GM19238 (cell line): ENCODE data around the gene HTR2B.
"Not testable (repeated sequence)": the region's sequence is repeated elsewhere in the genome, so short reads cannot be mapped to it uniquely, and the experiment has no call there.

Experiments used
- DNase-seq: peaks from one replicate; pipeline ENCODE4 v3.0.0; 2011; ENCODE audit warnings: low spot score; ENCODE audit not compliant: insufficient read length

Gene HTR2B

DNA sequence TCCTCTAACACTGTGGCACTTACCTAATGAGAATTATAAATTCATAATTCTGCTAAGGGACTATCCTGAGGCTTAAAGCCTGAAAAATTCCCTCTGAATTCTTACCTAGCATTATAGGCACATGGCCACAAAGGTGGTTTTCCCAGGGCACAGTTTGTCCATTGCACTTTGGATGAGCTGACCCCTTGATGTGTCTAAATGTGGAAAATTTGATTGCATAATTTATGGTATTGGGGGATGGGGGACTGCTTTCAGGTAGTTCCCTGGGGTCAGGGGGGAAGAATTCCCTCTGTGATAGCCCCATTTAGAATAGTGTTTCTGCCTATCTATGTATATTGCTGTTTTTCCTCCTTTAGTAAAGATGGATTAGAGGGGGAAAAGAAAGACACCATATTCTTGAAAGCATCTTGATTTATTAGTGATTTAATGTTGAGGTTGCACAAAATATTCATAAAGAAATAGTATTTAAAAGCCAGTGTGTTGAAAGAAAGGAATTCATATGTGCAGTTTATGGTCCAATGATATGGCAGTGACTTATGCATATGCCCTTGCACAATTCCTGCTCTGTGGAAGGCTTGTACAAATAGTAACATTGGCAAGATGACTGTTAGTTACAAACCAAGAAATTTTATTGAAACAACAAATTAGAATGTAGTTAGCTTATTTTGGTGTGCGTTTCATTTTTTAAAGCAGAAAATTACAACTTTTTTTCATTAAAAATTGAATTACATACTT is 8.7 kb upstream of the HTR2B start:
- no peak for DNase-seq

DNA sequence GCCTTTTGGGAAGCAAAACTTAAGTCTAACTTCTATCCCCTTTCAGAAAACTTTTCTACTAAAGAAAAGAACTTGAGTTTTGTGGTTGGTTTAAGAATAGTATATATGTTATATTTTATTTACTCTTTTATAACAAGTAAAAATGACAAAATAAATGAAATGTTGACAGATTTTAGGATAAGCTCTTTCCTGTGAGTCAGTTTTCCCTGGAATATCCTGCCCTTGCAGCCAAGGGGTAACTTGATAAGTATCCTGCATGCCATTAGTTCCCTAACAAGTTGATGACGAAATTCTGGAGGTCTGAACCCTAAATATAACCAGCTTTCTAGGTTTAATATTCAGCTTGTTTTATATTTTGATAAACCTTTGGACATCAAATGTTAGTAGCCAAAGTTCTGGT is 7.3 kb upstream of the HTR2B start:
- no peak for DNase-seq

DNA sequence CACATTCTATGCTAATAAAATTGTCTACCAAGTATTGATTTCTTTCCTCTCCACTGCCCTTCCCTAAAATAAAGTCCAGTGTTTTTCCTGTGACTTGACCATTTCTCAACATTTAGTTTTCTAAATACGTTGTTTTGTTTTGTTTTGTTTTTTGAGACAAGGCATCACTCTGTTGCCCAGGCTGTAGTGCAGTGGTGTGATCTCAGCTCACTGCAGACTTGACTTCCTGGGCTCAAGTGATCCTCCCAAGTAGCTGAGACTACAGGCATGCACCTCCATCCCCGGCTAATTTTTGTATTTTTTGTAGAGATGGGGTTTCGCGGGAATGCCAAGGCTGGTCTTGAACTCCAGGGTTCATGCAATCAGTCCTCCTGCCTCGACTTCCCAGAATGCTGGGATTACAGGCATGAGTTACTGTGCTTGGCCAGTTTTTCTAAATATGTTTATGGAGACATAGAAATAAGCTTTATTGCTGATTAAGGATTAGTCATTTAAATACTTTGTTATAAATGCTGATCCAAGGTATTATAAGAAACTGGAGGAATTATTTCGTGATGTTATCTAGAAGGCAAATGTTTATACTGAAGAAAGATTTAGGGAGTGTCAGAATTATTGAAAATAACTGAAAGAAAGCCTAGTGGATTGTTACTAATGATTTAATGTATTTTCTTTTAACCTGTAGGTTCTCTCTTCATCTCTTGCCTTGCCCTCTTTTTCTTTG is 5.7 kb upstream of the HTR2B start:
- no peak for DNase-seq

DNA sequence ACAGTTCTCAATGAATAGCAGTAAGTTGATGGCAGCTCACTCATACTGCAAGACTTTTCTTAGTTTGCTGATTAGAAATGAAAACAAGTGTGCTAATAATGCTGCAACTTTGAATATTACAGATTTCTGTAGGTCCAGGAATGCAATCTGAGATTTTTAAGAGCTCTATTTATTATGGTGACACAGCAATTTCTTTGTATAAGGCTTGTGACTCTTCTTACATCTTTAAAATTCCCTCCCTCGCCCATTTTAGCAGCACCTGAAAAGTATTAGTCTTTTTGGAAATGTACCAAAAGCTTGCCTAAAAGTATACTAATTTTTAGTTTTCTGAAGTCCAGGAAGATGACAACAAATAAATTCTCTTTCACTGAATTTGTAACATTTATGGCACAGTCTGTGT is 4.4 kb upstream of the HTR2B start:
- no peak for DNase-seq

DNA sequence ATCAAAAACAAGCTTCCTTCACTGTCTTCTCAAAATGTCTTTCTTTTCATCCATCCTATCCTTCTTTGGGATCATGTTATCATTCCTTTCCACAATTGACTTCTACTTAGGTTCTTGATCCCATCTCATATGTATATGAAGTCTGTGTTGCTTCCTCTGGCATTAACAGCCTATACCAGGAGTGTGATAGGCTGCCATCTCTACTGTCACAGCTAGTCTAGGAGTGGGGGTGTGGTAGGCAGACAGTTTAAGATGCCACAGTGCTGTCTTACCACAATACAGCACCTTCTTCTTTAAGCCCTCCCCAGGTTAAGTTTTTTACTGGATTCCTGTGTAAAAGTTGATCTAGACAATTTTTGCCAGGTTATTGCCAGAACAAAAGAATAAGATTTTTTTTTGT is 3.7 kb upstream of the HTR2B start:
- no peak for DNase-seq

DNA sequence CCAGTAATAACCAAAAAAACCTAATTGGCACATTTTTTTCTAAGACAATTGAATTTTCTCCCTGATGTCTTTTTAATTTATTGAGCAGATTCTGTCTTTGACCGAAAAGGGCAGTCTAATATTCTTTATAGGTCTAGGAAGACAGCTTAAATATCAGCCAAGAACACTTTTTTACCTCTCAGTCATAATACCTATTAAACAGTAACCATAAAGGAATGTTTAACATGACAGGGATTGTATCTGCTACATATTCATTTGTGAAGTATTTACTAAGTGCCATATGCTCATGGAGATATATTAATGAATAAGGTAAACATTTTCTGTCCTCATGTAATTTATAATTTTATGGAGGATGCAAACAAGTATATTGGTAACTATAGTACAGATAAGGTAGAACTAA is 3.1 kb upstream of the HTR2B start:
- no peak for DNase-seq

DNA sequence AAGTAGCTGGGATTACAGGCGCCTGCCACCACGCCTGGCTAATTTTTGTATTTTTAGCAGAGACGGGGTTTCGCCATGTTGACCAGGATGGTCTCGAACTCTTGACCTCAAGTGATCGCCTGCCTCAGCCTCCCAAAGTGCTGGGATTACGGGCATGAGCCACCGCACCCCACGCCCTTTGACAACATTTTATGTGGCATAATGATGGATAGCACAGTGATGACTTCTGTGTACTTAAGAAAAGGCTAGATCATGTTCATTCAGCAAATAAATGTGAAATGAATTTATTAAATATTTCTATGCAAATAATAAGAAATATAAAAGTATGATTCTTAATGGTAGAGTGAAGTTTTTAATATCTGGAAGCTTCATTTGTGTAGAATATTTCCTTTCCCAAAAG is 2.6 kb upstream of the HTR2B start:
- DNase-seq: no peak

DNA sequence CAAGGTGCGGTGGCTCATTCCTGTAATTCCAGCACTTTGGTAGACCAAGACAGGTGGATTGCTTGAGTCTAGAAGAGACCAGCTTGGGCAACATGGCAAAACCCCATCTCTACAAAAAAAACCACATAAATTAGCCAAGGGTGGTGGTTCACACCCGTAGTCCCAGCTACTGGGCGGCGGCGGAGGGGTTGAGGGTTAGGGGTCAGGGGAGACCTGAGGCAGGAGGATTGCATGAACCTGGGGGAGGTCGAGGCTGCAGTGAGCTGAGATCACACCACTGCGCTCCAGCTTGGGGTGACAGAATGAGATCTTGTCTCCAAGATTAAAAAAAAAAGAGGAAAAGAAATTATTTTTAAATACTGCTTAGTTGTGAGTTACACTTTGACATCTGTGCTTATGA is 1.3 kb upstream of the HTR2B start:
- DNase-seq: no peak

DNA sequence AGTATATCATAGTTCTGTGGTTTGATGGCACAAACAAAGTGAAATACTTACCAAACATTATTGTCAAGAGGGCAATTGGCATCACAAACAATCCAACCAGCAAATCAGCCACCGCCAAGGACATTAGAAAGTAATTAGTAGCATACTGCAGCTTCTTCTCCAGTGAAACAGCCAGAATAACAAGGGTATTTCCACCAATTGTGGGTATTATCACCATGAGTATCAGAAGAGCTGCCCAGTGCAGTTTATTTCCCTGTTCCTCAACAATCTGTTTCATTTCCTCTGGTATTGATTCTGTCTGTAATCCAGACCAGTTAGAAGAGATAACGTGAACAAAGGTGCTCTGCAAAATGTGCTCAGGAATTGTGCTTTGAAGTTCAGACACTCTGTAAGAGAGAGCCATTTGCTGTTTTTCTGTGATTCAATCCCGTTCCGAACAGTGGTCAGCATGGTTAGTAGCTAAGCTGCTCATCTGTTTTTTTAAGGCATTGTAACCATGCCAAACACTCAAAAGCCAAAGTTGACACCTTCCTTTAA is 1.4 kb downstream of the HTR2B start:
- DNase-seq: no peak

DNA sequence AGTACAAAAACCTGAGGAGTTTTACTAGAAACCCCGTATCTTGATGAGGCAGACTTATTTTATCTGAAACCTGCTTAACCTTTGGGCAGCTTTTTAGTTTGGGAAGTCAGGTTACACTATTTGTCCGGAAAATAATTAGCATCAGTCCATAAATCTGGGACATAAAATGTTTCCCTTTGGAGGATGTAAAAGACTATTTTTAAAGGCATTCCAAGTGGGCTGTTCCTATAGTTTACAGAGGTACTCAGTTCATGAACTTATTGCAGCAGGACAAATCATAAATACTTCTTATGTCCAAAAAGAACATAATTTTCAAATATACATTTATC is 6.3 kb downstream of the HTR2B start:
- DNase-seq: no peak

DNA sequence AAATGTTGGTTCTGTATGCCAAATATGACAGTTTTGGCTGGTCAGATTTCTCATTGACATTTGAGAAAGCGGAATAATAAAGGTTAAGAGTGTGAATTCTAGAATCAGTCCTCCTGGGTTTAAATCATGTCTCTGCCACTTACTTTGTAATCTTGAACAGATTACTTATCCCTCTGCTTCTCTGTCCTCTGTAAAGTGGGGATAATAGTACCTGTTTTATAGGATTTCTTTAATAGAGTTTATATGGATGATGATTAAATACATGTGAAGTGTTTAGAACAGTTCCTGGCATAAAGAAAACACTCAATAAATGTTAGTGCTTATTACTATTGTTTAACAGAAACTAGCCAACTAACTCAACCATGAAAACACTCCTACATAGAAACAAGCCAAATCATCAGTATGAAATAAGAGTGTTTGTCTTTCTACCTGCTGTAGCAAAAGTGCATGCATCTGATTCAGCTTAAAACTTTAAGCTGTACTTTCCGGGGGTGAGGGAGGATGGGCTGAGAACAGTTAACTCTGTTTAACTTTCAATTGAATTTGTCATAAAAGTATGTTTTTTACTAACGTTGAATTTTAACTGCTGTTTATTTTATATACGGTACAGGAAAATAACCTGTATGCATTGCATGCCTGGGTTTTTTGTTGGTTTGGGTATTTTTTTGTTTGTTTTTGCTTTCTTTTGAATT is 6.8 kb downstream of the HTR2B start:
- DNase-seq: no peak

DNA sequence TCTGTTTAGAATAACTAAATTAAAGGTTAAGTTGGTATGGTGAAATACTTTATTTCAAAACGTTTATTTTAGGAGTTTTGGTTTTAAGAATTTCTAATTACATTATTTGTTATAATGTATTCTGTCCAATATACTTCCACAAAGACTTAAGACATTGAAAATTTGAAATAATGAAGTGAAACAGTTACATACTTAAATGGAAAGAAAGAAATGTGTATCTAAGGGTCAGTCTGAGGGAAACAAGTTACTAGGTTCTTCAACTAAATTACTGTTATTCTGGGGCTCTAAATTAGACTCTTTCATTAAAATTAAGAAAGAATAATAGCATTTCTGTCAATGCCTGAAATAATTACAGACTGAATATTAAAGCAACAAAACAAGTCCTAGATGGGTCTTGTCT is 7.7 kb downstream of the HTR2B start:
- no peak for DNase-seq

DNA sequence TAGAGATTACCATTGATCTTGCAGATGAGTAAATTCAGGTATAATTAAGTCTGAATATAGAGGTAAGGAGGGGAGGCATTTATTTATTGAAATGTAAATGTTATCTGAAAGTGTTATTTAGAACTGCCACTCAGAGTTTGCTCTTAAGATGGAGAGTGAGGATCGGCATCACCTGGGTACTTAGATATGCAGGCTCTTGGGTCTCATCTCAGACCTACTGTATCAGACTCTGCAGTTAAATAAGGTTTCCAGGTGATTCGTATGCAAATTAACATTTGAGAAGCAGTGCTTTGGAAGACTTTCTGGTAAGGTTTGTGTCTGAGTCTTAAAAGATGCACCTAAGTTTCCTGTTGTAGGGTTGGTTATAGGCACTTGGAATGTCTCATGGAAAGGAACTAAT is 9.2 kb downstream of the HTR2B start:
- no peak for DNase-seq

DNA sequence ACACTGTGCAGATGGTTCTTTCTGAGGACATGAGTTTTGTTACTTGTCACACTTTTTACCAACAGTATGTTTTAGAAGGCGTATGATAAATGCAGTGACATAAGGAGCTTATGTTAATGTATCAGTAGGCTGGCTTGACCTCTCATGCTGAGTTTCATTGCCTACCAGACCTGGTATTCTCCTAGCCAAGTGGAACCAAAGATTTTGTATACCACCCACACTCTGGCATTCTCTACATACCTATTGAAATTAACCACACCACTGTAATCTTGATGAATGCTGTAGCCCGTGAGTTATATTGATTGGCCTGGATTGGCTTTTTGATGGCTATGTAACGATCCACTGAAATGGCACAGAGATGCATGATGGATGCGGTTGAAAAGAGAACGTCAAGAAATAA is 11.4 kb downstream of the HTR2B start:
- no peak for DNase-seq

DNA sequence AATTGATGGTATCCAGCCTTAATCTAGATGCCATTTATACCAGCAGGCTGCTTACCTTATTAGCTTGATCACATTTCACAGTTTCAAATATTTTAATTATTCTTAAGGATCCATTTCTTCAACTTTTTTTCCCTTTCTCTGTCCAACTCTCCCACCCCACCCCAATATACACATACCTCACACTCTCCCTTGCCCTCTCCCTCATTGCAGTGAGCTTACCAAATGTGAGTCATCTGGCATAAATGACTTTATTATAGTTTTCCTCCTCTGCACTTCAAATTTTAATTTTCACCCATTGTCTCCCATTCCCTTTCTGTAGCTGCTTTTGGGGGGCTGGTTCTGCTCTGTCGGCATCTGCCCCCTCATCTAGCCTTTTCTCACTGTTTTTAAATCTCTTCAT is 12.9 kb downstream of the HTR2B start:
- no peak for DNase-seq

DNA sequence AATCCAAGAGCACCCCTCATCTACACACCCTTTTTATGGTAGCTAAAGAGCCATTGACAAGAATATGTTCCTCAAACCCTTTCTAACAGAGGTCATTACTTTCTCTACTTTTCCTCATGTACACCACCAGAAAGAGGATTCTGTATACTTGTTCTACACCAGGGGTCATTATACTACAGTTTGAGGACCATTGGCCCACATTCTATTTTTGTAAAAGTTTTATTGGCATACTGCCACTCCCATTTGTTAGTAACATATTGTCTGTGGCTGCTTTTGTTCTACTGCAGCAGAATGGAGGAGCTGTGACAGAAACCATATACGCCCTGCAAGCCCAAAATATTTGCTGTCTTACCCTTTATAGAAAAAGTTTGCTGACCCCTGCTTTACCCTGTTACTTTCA is 14.3 kb downstream of the HTR2B start:
- no peak for DNase-seq

DNA sequence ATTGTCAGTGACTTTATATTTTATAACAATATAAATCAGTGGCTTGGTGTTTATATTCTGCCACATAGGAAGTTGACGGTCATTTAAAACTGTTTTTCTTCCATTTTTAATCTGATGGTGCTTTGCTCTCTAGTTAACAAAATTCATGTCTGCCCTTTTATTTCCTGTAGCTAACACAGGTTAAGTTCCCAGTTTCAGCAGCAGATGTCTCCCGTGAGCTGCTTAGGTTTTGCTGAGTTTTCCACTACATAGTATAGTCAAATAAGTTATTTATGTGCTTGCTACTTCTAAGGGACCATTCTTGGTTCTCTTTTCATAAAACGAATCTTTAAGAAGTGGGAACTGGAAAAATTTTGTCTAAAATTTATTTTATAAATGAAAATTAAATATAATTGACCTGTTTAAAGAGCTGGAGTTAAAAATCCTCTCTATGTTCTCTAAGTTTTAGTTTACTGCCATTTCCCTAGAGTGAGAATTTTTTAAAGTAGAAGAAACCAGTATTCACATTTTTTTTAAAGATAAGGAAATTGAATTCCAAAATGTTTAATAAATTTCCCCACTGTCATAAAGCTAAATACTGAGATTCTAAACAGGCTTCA is 20.6 kb downstream of the HTR2B start:
- peak; percentile 6 for DNase-seq

DNA sequence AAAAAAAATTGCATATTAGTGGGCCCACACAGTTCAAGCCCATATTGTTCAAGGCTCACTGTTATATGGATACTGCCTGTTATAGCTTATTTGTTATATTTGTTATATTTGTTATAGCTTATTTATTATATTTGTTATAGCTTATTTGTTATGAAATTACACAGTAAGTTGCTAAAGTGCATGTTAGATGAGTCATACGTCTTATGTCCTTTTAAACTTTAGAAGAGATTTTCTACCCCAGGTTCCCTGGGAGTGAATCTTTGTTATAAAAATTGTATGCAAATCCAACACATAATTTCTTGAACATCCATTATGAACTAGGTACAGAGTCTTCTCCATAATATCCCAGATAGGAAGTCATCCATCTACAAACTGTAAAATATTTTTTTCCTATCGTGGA is 22.1 kb downstream of the HTR2B start:
- DNase-seq: no peak

DNA sequence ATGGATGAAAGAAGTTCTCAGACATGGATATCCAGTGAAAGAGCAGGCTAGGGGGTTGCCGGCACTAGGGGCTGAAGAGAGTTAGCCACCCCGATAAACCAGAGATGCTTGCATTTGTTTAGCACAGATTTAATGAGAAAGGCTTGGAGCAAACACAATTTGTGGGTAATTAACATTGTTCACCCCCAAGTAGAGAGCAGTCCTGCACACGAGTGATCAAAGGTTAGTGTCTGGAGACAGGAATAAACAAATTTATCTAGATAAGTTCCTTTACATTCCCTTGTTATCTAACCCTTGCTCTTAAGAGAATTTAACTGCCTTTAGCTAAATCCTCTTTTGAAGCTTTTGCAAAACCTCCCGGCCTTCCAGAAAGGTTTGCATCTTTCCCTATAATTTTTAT is 23.9 kb downstream of the HTR2B start:
- no peak for DNase-seq

DNA sequence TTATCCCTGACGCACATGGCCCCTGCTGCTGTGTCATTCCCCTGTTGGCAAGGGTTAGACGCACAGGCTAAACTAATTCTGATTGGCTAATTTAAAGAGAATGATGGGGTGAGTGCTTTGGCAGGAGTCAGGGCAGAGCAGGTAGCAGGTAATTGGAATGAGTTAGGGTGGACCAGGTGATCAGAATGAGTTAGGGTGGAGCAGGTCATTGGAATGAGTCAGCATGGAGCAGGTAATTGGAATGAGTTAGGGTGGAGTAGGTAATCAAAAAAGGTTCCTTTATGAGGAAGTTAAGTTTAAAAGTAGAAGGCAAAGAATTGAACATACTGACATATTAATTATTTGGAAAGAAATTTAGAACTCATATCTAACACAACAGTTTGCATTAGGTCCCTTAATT is 24.5 kb downstream of the HTR2B start:
- not testable (repeated sequence) for DNase-seq

DNA sequence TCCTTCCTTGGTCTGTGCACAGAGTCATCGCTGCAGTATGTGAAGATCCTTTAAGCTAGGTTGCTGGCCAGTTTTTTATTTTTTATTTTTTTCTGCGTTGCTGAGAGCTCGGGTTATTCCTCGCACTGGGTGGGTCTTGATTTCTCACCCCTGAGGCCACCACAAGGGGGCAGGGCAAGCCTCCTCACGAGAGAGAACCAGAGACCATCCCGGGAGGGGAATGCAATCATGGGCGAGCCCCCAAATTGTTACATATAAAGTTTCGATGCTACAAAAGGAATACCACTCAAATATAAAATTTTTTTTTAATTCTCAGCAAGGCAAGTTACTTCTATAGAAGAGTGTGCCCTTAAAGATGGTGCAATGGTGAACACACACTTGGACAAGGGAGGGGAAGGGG is 24.9 kb downstream of the HTR2B start:
- no peak for DNase-seq

DNA sequence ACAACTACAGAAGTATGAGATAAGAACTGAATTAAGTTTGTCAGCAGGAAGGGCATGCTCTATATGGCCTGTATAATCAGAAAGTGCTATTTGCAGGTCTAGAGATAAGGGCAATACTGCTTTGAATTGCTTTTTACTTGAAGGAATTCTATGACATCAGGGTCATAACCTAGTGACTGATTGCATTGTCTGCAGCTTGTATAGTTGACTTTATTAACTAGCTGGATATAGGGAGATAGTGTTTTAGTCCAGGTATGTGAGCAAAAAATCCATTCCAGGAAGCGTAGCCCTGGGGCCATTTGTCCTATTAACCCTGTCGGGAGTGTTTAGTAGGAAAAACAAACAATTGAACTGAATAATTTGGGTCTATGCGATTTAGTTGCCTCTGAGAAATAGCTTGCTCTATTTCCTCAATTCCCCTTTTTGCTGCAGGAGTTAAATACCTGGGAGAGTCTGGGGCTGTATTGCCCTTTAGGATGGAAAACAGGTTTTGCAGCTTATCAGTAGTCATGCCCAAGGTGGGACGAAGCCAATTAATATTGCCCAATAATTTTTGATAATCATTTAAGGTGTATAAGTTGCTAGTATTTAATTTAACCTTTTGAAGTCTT is 30.0 kb downstream of the HTR2B start:
- no peak for DNase-seq
